CD14-positive monocyte (primary cell): Measurements from ENCODE around the gene CLRN3. TPM values are rescaled to one million over a fixed set of nuclear protein-coding genes. Genes with fewer than 3 reads are reported as not detected.

ENCODE experiments used
- DNase-seq, 3 donors: peaks; one replicate each; pipeline ENCODE4 v3.0.0-alpha.2; 2011 to 2022
- H2AFZ ChIP-seq: 2 replicates; pipeline ENCODE4 v1.6.0; 2012; ENCODE audit warnings: mild to moderate bottlenecking, low read depth, low read length, inconsistent platforms; ENCODE audit not compliant: insufficient read depth, poor library complexity, severe bottlenecking
- H3K27ac ChIP-seq, 2 donors: 1 replicate in 1 of 2; 2 replicates in 1 of 2; pipeline ENCODE4 v1.5.1; 2012 to 2013; ENCODE audit warnings: low read length in 2 of 2, control low read depth in 1 of 2, inconsistent platforms in 1 of 2, low read depth in 1 of 2, mild to moderate bottlenecking in 1 of 2
- H3K27me3 ChIP-seq, 2 donors: one replicate each; pipeline versions ENCODE4 v1.6.0 to v1.6.1; 2011 to 2013; ENCODE audit warnings: low read length in 2 of 2; ENCODE audit not compliant: control insufficient read depth in 2 of 2, insufficient read depth in 2 of 2
- H3K36me3 ChIP-seq, 2 donors: replicated peaks in 1 of 2; 1 replicate in 1 of 2; 2 replicates in 1 of 2; pipeline versions ENCODE4 v1.5.1 to v1.6.1; 2012 to 2013; ENCODE audit warnings: low read length in 2 of 2, control low read depth in 1 of 2, inconsistent platforms in 1 of 2, mild to moderate bottlenecking in 1 of 2; ENCODE audit not compliant: insufficient read depth in 2 of 2, control insufficient read depth in 1 of 2
- H3K4me1 ChIP-seq, 2 donors: 1 replicate in 1 of 2; 2 replicates in 1 of 2; pipeline versions ENCODE4 v1.5.1 to v1.6.1; 2012 to 2013; ENCODE audit warnings: low read length in 2 of 2, control low read depth in 1 of 2, inconsistent platforms in 1 of 2, mild to moderate bottlenecking in 1 of 2, moderate library complexity in 1 of 2; ENCODE audit not compliant: insufficient read depth in 2 of 2, control insufficient read depth in 1 of 2
- H3K4me2 ChIP-seq: replicated peaks from 2 replicates; pipeline ENCODE3; 2012; ENCODE audit warnings: low read length, moderate library complexity, mild to moderate bottlenecking; ENCODE audit not compliant: poor library complexity, severe bottlenecking; ENCODE audit errors: extremely low read depth
- H3K4me3 ChIP-seq, 3 experiments: fragments of 200-600 bp in 1 of 3; sonication (generic) in 1 of 3; replicated peaks in 1 of 3; 1 replicate in 2 of 3; 2 replicates in 1 of 3; pipeline ENCODE4 v1.5.1; 2011 to 2013; ENCODE audit warnings: low read length in 3 of 3, mild to moderate bottlenecking in 3 of 3, control low read depth in 2 of 3, low read depth in 2 of 3, inconsistent platforms in 1 of 3, moderate library complexity in 1 of 3
- H3K79me2 ChIP-seq: 2 replicates; pipeline ENCODE4 v1.6.0; 2012; ENCODE audit warnings: mild to moderate bottlenecking, control low read depth, inconsistent platforms, low read length, moderate library complexity; ENCODE audit not compliant: insufficient read depth
- H3K9ac ChIP-seq: 2 replicates; pipeline ENCODE4 v1.6.0; 2017; ENCODE audit warnings: low read length, mild to moderate bottlenecking; ENCODE audit not compliant: insufficient read depth, poor library complexity, severe bottlenecking
- H3K9me3 ChIP-seq, 2 donors: replicated peaks in 1 of 2; 1 replicate in 1 of 2; 2 replicates in 1 of 2; pipeline versions ENCODE4 v1.5.1 to v1.6.1; 2012 to 2013; ENCODE audit warnings: low read length in 2 of 2, control low read depth in 1 of 2; ENCODE audit not compliant: control insufficient read depth in 1 of 2, insufficient read depth in 1 of 2
- H4K20me1 ChIP-seq: 2 replicates; pipeline ENCODE4 v1.6.0; 2012; ENCODE audit warnings: mild to moderate bottlenecking, low read length, control low read depth, moderate library complexity; ENCODE audit not compliant: insufficient read depth
- H3K27ac Mint-ChIP-seq, 7 donors: one replicate each; pipeline ENCODE4 v1.8.0; 2020; ENCODE audit warnings: mild to moderate bottlenecking in 7 of 7, mixed read lengths in 7 of 7, moderate library complexity in 6 of 7, inconsistent platforms in 2 of 7
- H3K27me3 Mint-ChIP-seq, 3 donors: one replicate each; pipeline ENCODE4 v1.8.0; 2021 to 2022; ENCODE audit warnings: low read depth in 3 of 3, mild to moderate bottlenecking in 3 of 3, mixed read lengths in 3 of 3, moderate library complexity in 3 of 3, inconsistent platforms in 1 of 3
- H3K36me3 Mint-ChIP-seq, 2 donors: one replicate each; pipeline ENCODE4 v1.8.0; 2020; ENCODE audit warnings: mixed read lengths in 2 of 2, inconsistent platforms in 1 of 2, mild to moderate bottlenecking in 1 of 2
- H3K4me1 Mint-ChIP-seq: one replicate; pipeline ENCODE4 v1.8.0; 2020; ENCODE audit warnings: mild to moderate bottlenecking, mixed read lengths
- H3K4me3 Mint-ChIP-seq, 2 donors: one replicate each; pipeline ENCODE4 v1.8.0; 2020; ENCODE audit warnings: mild to moderate bottlenecking in 2 of 2, mixed read lengths in 2 of 2, moderate library complexity in 1 of 2
- H3K9me3 Mint-ChIP-seq, 7 donors: one replicate each; pipeline ENCODE4 v1.8.0; 2020 to 2022; ENCODE audit warnings: mixed read lengths in 7 of 7, mild to moderate bottlenecking in 6 of 7, moderate library complexity in 6 of 7, inconsistent platforms in 2 of 7
- WGBS: methylation state at CpG from one replicate; pipeline ENCODE4 v1.1.5; 2013; ENCODE audit warnings: missing lambda C conversion rate; ENCODE audit not compliant: insufficient coverage; 5-methylcytosine and 5-hydroxymethylcytosine counted together
- intact Hi-C, 2 donors: fragments of 100-400 bp; cut with micrococcal nuclease; formaldehyde crosslinking; loops; one replicate each; pipeline versions ENCODE4 v1.15.0 to v1.15.1; 2023
- polyA plus RNA-seq, 3 donors: library from polyadenylated mRNA; depleted of rRNA in 1 of 3; unstranded in 2 of 3; stranded (reverse) in 1 of 3; fragments of 300-500 nt in 2 of 3; fragments of >200 nt in 1 of 3; fragmentation: Illumina TruSeq in 2 of 3; gene quantifications; 1 replicate in 2 of 3; 2 replicates in 1 of 3; pipeline ENCODE4 v1.2.3, GENCODE V29; 2012 to 2021
- TF ChIP-seq, protein P1 (sequence below): fragments of 200-600 bp; IDR thresholded peaks from one replicate; pipeline ENCODE4 v1.8.0; 2022; ENCODE audit warnings: antibody characterized with exemption, mild to moderate bottlenecking

Gene CLRN3
- polyA plus RNA-seq, 3 donors: 0.16 TPM; not detected in 2

DNA sequence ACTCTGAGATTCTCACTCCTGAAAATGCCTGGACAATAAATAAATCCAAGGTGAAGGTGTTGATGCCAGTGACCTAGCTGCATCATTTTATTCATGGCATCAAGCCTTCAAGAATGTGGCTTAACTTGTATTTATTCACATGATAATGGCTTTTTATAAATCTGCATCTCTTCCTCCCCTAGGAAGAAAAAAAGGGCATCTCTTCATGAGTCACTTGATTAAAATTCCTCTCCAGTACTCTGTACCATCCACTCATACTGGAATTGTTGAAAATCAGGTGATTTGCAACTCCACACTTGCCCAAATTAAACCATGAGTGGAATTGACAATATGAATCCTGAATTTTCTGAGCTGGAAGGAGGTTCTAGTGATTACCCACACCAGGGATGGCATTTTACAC, 44.3 kb upstream of the CLRN3 start:
- Mint-ChIP-seq H3K4me1 (peaks cover 47% of the 10 kb centered on the region), H3K36me3 (peaks cover 42 to 65% of the 10 kb centered on the region in 2 donors), H3K4me3 (no peak overlapping the region), H3K27ac (no peak overlapping the region), H3K27me3 (peaks cover 0 to 1% (median 0%) of the 10 kb centered on the region in 3 donors), H3K9me3 (peaks cover 0 to 2% (median 0%) of the 10 kb centered on the region in 7 donors)
- Histone ChIP-seq H4K20me1 (peaks cover 78% of the 10 kb centered on the region), H3K36me3 (peaks cover 11 to 51% of the 10 kb centered on the region in 2 donors), H3K27ac (no peak overlapping the region), H3K79me2 (peaks cover 33% of the 10 kb centered on the region), H3K4me2 (no peak overlapping the region), H3K4me1 (peaks cover 27 to 30% of the 10 kb centered on the region in 2 donors), H3K4me3 (no peak overlapping the region), H2AFZ (no peak overlapping the region), H3K27me3 (no peaks in the 10 kb centered on the region), H3K9me3 (no peaks in the 10 kb centered on the region), H3K9ac (no peak overlapping the region)
- intact Hi-C loops: no loop called here
- no peak for DNase-seq
- TF ChIP-seq, protein P1, sequence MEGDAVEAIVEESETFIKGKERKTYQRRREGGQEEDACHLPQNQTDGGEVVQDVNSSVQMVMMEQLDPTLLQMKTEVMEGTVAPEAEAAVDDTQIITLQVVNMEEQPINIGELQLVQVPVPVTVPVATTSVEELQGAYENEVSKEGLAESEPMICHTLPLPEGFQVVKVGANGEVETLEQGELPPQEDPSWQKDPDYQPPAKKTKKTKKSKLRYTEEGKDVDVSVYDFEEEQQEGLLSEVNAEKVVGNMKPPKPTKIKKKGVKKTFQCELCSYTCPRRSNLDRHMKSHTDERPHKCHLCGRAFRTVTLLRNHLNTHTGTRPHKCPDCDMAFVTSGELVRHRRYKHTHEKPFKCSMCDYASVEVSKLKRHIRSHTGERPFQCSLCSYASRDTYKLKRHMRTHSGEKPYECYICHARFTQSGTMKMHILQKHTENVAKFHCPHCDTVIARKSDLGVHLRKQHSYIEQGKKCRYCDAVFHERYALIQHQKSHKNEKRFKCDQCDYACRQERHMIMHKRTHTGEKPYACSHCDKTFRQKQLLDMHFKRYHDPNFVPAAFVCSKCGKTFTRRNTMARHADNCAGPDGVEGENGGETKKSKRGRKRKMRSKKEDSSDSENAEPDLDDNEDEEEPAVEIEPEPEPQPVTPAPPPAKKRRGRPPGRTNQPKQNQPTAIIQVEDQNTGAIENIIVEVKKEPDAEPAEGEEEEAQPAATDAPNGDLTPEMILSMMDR: no peak

DNA sequence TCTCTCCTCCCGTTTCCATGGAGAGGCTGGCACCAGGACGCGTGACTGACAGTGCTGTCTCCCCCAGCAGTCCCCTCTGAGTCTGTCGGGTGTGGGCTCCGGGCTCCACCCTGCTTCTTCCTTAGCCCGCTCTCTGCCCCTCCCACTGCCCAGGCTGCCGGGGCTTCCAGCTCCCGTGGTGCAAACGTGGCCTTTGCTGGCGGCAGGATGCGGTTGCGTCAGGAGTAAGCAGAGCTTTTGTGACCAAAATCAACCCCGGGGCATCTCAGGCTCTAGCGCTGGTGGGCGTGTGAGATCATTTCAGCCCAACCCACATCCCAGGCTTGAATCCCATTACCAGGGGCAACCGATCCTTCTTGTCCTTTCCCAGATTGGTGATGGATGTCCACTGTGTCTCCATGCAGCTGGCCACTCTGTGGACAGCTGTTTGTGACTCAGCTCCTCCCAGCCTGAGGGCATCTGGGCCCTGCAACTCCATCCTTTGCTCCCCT, 42.4 kb upstream of the CLRN3 start:
- Mint-ChIP-seq H3K4me3 (no peak overlapping the region), H3K27ac (peak overlapping the region in 2 of 7 donors; percentile 50 to 72)

More for the DNA sequence above, 42.4 kb upstream of the CLRN3 start:
- TF ChIP-seq, protein P1: no peak
- Histone ChIP-seq H3K27me3 (no peaks in the 10 kb centered on the region), H3K79me2 (peaks cover 52% of the 10 kb centered on the region), H3K36me3 (peaks cover 11 to 51% of the 10 kb centered on the region in 2 donors), H3K9me3 (no peaks in the 10 kb centered on the region), H3K4me3 (no peak overlapping the region), H4K20me1 (peaks cover 65% of the 10 kb centered on the region), H3K27ac (no peak overlapping the region), H3K4me2 (no peak overlapping the region), H2AFZ (no peak overlapping the region), H3K9ac (no peak overlapping the region), H3K4me1 (peaks cover 15 to 21% of the 10 kb centered on the region in 2 donors)
- intact Hi-C loops: no loop called here
- peaks cover 38 to 65% of the 10 kb centered on the region in 2 donors for H3K36me3 Mint-ChIP-seq
- no peaks in the 10 kb centered on the region for H3K27me3 Mint-ChIP-seq
- H3K4me1 Mint-ChIP-seq: peaks cover 30% of the 10 kb centered on the region
- DNase-seq: no peak
- peaks cover 0 to 2% (median 0%) of the 10 kb centered on the region in 7 donors for H3K9me3 Mint-ChIP-seq
- 59% methylated on average over 15 of the region's 16 CpGs for WGBS
